NCI-H345 (cell line): ENCODE data around the gene BCAP31.
"Not testable (repeated sequence)": the region's sequence is repeated elsewhere in the genome, so short reads cannot be mapped to it uniquely, and the experiment has no call there.

Experiments
- DNase-seq: peaks from one replicate; lab custom pipeline; 2025; lab: John Stamatoyannopoulos, UW

The BCAP31 gene

DNA sequence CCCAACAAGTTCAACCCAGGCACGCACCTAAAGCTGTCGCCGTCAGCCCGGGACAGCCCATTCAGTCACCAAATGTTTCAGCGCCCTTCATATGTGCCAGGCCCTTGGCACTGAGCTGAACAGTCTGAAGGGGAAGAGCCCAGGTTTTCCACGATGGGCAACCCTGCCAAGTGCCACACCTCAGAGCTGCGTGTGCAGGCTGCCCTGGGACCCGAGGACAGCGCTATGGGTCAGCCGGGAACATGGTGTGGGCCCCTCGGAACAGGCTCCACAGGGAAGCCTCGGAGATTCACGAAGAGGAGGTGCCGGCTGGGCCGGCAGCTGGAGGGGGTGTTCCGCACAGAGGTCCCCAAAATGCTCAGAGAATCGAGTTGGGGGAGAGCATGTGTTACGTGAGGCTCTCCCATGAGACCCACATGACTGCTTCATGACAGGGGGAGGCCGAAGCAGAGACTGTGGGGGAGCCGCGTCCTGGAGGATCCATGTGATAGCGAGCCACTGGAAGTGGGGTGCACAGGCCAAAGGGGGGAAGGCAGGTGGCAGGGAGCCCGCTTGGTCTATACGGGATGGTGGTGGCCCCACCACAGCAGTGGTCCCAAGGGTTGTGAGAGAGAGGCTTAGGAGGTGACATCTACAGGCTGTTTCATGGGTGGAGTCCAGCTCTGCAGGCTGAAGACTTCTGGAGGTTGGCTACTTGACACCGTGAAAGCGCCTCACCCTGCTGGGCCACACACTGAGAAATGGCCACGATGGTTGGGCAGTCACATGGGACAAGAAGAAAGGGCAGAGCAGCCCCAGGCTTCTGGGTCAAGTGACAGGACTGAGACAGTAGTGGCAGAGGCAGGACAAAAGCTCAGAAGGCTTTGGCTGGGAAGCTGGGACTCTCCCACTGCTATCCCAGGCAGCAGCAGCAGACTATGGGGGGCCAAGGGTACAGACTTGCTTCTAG is 14.2 kb downstream of the BCAP31 start:
- no peak for DNase-seq

DNA sequence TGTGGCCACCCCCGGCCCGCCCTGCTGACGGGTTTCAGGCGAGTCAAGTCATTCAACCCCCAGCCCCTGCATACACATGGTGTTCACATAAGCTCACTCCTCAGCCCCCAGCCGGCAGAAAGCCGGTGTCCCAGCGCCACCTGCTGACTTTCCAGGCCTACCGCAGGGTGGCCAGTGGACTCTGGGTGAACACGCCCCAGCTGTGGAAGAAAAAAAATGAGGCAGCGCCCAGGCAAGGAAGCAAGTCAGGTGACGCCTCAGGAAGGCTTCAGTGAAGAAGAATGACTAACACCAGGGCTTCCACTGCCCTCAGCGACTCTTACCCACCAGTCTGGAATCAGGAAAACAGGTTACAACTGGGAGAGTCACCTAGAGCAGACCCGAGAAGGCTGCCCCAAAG is 15.8 kb downstream of the BCAP31 start:
- no peak for DNase-seq

DNA sequence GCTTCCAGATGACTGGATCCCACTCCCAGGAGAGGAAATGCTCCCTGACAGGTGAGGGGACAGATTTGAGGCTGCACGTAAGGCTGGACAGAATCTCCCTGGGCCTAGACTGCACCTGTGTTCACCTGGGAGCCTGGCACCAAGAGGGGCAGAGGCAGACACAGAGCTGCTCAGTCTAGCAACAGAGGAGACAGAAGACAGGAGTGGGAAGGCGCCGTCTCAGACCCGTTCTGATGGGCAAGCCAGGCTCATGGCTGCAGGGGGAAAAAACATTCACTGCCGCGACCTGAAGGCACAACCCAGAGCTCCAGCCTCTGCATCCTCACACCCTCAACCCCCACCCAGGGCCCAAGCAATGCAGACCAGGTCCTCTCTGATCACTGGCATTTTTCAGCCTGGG is 16.8 kb downstream of the BCAP31 start:
- no peak for DNase-seq

DNA sequence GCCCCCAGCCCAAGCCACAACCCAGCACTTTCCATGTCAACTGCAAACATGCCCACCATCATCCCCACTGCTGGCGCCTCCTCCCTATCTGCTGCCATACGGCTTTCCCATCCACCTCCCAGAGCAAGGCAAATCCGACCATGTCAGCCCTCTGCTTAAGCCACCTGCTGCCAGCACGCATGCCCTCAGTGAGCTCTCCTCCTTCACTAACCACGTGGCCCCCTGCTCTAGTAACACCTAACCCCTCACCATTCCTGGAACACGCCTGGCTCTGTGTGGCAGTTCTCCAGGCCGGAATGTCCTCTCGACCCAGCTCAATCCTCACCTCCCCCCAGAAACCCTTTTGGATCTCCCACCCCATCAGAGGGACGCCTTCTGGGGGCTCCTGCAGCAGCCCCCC is 17.4 kb downstream of the BCAP31 start:
- DNase-seq = no peak

DNA sequence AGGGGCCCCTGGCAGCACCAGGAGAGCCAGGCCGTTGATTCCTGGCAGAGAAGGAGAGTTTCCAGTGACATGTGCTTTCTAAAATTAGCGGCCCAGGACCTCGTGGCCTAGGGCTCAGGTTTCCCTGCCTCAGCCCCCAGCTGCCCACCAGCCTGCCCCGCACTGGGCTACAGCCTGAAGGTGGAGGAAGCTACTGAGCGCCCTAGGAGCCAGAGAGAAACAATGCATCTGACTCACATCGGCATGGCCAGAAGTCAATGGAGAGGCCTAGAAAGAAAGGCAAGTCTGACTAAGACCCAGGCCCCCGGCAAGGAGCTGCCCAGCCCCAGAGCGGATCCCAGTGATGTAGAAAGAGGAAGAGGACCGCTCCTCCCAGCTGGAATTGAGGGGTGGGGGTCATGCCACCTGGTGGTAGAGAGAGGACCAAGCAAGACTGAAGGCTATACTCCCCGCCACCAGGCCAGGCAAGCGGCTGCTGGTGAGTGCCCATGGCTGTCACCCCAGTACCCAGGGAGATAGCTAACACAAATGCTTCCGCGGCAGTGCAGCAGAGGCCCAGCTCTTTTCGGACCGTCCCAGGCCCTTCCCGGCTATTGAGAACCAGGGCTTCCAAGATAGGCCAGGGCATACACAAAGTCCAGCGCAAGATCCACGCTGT is 18.7 kb downstream of the BCAP31 start:
- DNase-seq = not testable (repeated sequence)

DNA sequence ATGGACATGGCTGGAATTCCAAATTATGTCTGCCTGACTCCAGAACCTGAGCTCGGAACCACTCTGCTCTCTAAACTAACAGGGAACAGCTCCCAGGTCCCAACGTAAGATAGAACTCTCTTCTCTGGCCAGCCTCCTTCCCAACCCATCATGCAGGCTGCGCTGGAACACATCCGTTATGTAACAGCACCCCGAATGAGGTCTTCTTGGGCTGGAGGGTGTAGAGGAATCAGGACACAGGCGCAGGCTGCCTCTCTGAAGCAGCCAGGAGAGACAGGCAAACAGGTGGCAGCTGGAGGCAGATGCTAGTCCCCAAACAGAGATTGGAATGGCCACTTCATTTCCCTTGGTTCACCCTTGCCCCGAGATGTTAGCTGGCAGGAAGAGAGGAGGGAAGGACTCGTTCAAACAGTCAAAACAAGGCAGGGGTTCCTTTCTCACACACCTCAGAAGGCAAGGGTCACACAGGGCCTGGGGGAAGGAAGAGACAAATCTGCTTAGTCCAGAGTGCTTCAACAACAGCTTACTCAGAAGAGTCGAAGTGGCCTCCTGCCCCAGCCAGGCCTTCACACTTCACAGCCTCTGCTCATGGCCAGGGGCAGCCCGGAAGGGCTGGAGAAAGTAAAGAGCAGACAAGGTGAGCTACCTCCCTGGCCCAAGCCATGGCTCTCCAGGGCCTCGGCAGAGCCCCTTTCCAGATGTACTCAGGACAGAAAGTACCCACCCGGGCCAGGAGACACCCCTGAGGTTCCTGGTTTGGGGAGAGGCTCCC is 19.4 kb downstream of the BCAP31 start:
- DNase-seq = not testable (repeated sequence)

DNA sequence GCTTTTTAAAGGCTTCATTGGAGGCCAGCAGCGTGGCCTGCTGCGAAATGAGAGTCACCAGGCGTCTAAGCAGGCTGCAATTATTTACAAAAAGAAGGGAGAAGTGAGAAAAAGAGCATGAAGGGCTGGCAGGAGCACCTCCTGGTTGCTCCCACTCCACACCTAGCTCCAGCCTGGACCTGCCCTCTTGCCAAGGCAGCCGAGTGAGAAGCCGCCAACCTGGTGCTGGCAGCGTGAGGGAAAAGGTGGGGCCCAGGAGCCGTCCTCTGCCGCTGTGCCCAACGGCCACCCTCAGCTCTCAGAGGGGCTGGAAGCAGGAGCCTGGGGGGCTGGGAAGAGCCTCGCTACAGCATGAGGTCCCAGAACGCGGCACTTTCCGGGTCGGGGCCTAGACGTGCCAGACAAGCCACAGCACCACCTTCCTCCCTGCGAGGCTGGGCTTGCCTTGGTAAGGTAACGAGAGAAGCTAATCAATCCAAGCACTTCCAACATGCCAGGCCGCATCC is 20.1 kb downstream of the BCAP31 start:
- DNase-seq = no peak

DNA sequence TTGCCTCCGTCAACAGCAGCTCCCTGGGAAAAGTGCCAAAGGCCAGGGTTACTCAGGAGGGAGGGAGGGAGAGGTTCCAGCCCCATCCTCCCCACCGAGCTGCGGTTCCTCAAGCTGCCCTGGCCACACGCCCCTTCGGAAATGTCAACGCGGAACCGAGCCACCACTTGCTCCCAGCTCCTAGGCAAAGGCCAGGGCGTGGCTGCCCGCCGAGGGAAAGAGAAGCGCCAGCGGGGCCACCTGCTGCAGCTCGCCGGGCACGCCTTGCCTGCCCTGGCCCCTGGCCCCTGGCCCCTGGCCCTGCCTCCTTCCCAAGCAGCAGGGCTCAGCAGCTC is 21.2 kb downstream of the BCAP31 start:
- DNase-seq = no peak

DNA sequence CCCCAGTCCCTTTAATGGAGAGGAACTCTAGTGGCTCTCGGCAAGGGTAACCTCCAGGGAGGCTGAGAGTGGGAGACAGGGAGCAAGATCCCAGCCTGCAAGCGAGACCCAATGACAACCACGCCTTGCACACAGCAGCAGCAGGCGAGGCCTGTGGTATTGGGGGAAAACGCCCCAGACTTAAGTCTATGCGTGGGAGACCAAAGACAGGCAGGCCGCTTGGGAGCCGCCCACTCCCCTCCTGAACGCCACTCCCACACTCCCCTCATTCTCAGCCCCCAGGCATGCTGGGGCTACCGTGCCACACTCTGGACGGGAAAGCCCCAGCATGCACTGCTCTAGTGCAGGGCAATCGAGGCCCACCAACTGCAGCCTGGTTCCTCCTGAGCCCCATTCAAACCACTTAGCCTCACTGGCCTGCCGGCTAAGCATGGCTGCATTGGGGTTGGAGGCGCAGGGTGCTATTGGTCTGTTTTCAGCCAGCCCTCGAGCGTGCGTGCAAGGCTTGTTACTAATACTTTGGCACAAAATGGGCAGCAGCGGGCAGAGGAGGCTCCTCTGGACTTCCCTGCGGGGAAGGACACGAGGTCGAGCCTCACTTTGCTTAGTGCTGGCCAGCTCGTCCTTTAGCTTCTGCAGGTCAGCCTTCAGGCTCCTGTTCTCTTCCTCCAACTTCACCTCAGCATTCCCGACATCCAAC is 21.7 kb downstream of the BCAP31 start:
- DNase-seq = no peak

DNA sequence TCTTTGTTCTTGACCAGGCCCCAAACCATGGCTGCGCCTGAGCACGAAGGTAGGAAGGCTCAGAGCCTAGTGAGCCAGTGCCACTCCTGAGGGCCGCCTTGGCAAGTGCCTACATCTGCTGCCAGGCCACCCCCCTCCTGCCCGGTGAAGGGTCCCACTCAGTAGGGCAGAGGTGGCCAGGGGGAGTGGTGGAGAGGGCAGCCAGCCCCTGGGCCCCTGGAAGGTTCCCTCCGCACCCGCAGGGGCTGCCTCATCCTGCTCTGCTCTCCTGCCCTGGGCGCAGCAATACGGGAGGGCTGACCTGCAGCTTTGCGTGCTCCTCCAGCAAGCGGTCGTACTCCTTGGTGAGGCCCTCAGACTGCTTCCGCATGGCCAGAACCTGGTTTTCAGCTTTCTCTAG is 22.5 kb downstream of the BCAP31 start:
- no peak for DNase-seq

DNA sequence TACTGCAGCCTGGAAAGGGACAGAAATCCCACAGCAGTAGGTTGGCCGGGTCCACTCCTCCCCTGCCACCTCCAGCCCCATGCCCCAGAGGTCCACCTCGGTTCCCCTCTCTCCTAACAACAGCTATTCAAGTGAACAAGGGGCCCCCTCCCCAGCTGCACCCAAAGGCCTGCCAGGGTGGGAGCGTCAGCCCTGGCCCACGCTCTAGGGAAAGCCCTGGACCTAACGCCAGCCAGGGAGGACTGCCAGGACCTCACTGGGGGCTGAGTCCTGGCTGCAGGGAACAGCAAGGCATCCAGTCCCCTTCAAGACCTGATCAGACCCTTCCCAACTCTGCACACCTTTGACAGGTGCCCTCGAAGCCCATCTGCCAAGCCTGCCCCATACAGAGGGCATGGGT is 23.2 kb downstream of the BCAP31 start:
- no peak for DNase-seq

DNA sequence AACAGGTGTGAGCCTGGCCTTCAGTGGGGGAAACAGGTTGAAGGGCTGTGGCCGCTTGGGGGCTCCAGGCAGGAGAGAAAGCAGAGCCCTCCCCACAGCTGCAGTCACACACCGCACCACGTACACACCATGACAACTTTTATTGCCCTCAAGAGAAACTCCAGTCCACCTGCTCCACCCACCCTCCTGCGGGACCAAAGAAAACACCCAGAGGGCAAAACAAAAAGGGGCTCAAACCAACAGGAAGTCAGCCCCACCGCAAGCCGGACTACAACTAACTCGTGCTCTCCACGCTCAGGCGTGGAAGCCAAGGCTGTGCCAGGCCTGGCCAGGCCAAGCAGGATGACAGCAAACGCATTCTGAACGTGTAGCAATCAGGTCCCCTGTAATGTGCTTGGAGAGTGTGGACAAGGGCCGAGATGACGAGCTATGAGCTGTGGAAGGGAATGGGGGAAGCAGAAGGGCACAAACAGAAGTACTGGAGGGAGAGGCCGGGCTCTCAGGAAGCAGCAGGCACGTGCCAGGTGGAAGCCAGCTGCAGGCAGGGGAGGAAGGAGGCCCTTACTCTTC is 23.7 kb downstream of the BCAP31 start:
- no peak for DNase-seq

DNA sequence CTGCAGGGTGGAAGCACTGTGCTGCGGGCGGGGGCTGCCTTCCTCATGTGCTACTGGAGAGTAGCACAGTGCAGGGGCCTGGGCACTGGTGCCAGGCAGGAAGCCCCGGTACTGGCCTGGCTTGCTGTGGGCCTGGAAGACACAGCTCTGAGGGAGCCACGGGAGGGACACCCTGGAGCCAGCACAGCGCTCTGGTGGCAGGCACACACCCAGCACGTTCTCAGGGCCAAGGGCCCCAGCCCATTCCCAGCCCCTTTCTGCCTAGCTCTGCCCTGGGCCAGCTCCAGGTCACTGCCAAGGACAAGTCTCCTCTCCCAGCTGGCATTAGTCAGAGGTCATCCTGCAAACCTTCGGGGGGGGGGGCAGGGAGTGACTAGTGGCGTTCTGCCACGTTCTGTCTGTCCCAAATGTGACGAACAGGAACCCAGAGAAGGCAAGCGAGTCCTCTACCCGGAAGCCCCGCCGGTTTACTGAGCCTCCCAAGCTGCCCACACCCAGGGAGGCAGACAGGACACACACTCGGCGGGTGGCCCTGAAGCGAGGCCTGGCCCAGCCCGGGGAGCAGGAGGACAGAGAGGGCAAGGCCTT is 24.3 kb downstream of the BCAP31 start:
- not testable (repeated sequence) for DNase-seq

DNA sequence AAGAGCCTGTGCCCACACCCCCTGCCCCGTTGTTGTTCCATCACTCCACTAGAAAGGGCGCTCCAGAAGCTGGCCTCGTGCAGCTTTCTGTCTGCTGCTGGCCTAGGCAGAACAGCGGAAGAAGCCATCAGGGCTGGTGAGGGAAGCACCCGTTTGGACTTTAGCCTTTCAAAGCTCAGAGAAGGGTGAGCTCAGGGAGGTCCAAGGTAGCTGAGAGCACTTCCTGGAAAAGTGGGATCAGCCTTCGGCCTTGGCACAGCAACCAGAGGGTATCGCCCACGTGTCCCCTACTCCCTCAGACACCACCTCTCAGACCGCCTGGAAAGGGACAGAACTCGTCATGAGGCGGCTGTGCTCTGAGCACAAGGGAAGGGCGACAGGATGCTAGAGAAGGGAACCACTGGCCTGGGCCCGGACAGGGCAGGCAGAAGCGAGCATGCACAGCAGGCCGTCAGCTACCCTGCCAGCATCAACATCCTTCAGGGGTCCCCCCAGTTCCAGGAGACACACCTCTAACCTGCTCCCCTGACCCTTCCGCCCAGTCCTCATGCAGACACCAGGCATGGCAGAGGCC is 24.9 kb downstream of the BCAP31 start:
- not testable (repeated sequence) for DNase-seq

DNA sequence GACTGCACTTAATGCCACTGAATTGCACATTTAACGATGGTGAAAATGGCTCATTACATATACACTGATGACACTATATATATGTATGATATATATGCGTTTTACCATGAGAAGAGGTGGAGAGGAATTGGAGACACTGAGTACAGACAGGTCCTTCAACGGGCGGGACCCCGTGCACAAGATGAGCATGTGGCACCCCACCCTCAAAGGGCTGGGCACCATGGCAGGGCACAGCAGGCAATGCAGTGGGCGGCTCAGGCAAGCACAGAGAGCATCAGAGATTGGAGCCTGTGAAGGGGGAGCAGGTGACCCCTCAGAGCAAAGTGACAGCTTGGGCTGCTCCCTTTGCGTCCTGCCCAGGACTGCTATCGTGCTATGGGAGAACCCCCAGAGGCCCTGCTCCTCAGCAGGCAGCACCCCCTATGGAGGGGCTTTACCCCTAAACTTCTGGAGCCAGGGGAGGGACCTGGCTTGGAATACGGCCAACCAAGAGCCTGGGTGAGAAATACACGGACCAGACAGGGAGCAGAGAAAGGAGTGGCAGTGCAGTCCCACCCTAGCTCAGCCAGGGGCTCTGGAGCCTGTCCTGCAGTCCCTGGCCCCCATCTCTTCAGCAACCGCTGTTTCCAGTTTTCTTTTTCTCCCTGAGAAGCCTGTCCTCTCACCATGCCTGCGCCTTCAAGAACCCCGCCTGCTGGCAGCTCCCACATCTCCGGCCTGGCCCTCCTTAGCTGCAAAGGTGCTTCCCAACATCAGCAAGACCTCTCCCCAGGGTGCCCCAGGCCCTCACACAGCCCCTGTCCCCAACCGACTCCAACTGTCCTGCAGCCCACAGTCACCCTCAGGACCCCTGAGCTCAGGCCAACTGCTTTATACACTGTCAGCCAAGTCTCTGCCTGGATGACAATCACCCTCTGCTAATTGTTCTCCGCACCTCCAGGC is 26.0 kb downstream of the BCAP31 start:
- DNase-seq = no peak

DNA sequence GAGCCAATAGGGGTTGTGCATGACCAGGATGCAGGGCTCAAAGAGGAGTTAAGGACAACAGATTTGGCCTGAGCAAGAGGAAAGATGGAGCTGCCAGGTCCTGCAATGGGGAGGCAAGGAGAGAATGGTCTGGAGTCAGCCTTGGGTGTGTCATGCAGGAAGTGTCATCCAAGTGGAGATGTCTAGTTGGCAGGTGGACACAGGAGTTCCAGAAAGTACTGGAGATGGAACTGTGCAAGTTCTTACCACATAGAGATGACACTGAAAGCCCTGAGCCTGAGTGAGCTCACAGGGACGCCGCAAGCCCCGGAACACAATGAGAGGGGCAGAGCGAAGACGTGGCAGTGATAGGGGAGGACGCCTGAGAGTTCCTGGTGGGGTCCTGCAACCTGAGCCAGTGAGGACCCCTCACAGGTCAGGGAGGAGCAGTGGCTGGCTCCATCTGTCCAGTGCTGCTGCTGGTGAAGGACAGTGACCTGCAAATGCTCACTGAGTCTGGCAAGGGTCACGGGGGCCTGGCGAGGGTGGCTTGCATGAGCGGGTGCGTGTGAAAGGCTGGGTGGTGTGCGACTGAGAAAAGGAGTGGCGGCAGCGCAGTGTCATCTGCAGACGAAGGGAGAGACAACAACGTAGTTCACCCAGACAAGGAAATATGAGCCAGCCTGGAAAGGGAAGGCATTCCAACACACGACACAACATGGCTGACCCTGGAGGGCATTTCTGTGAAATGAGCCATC is 27.0 kb downstream of the BCAP31 start:
- DNase-seq = not testable (repeated sequence)

DNA sequence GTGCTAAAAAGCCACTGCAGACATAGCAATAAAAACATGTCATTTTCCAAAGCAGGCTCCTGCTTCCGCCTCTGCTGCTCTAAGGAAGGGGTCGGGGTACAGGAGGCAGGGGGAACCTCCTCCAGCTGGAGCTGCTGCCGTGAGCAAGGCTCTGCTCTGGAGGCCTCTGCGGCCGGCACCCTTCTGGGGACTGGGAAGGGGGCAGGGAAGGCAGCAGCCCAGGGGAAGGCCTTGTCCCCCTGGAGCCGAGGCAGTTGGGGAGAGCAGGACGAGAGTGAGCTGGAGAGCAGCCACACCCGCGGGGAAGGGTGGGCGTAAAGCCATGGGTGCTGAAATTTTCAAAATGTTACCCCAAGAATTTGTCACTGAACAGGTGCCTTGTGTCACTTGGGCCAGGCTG is 27.6 kb downstream of the BCAP31 start:
- not testable (repeated sequence) for DNase-seq

DNA sequence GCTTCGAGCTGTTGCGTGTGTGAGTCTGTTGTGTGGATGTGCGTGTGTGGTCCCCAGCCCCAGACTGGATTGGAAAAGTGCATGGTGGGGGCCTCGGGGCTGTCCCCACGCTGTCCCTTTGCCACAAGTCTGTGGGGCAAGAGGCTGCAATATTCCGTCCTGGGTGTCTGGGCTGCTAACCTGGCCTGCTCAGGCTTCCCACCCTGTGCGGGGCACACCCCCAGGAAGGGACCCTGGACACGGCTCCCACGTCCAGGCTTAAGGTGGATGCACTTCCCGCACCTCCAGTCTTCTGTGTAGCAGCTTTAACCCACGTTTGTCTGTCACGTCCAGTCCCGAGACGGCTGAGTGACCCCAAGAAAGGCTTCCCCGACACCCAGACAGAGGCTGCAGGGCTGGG is 28.1 kb downstream of the BCAP31 start:
- no peak for DNase-seq

DNA sequence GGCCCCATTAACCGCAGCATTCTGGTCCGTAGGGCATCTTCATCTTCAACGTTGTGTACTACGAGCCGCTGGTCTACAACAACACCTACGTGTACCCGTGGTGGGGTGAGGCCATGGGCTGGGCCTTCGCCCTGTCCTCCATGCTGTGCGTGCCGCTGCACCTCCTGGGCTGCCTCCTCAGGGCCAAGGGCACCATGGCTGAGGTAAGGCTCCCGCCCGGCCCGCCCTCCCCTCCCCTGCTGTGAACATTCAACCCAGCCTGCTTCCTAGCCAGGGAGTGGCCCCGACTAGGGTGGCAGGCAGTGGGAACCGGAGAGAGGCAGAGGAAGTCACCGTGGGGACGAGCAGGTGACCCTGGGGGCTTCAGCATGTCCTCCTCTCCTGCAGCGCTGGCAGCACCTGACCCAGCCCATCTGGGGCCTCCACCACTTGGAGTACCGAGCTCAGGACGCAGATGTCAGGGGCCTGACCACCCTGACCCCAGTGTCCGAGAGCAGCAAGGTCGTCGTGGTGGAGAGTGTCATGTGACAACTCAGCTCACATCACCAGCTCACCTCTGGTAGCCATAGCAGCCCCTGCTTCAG is 29.4 kb downstream of the BCAP31 start:
- DNase-seq = no peak
